Measurements from ENCODE around the gene SAP30L.
A peak's percentile ranks its signal among the peaks of the same experiment; 100 is the strongest.

DNA sequence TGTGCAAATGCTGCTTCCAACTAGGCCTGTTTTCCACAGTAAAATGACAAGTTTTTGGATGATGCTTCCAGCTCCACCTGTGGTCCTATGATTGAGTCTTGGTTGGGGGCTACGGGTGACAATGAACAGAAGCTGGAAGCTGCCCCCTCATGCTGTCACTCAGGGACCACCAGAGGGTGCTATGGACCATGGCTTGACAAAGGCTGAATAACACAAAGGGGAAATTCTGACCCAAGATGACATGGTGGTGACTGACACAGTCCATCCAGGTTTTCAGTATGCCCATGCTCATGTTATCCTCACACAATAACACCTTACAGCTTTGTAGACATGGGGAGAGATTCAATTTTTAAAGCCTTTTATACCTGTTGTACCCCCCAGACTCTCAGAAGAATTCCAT lies 23.9 kb upstream of the SAP30L start:
- TF ChIP-seq, protein P1, sequence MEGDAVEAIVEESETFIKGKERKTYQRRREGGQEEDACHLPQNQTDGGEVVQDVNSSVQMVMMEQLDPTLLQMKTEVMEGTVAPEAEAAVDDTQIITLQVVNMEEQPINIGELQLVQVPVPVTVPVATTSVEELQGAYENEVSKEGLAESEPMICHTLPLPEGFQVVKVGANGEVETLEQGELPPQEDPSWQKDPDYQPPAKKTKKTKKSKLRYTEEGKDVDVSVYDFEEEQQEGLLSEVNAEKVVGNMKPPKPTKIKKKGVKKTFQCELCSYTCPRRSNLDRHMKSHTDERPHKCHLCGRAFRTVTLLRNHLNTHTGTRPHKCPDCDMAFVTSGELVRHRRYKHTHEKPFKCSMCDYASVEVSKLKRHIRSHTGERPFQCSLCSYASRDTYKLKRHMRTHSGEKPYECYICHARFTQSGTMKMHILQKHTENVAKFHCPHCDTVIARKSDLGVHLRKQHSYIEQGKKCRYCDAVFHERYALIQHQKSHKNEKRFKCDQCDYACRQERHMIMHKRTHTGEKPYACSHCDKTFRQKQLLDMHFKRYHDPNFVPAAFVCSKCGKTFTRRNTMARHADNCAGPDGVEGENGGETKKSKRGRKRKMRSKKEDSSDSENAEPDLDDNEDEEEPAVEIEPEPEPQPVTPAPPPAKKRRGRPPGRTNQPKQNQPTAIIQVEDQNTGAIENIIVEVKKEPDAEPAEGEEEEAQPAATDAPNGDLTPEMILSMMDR (IDR thresholded peaks at IDR 0.05) = peak in 2 of 4 experiments; percentile 15 to 30
- TF ChIP-seq POLR2AphosphoS5 (IDR thresholded peaks at IDR 0.05) (no peak), POLR2A (IDR thresholded peaks at IDR 0.05) (no peak), EP300 (IDR thresholded peaks at IDR 0.05) (no peak)

Data from sigmoid colon (tissue), 4 donors.